Measurements from ENCODE around the gene CDH4. TPM values are rescaled to one million over a fixed set of nuclear protein-coding genes. Genes with fewer than 3 reads are reported as not detected.

Gene CDH4
- total RNA-seq, 1 experiment from 2014 or later = 3.8 TPM

- no peak for DNase-seq (ENCODE audit: low read depth)
These were observed 165.3 kb downstream of the CDH4 start for GRCh38 chr20:61417221-61417941.

- no peak for DNase-seq (ENCODE audit: low read depth)
These were observed 166.9 kb downstream of the CDH4 start for GRCh38 chr20:61419010-61419409.

GRCh38 chr20:61419501-61419900 lies 167.4 kb downstream of the CDH4 start:
- DNase-seq (ENCODE audit: low read depth) = no peak

GRCh38 chr20:61420056-61420455 lies 168.0 kb downstream of the CDH4 start:
- no peak for DNase-seq (ENCODE audit: low read depth)

- no peak for DNase-seq (ENCODE audit: low read depth)
These were observed 168.7 kb downstream of the CDH4 start for GRCh38 chr20:61420781-61421180.

GRCh38 chr20:61422636-61423425 lies 170.8 kb downstream of the CDH4 start:
- no peak for DNase-seq (ENCODE audit: low read depth)

- no peak for DNase-seq (ENCODE audit: low read depth)
These were observed 172.1 kb downstream of the CDH4 start for GRCh38 chr20:61424011-61424627.

- peak; percentile 76 for DNase-seq (ENCODE audit: low read depth)
These were observed 172.8 kb downstream of the CDH4 start for GRCh38 chr20:61424628-61425420.

GRCh38 chr20:61425541-61425991 lies 173.5 kb downstream of the CDH4 start:
- DNase-seq (ENCODE audit: low read depth) = peak; percentile 49

GRCh38 chr20:61426352-61426751 lies 174.3 kb downstream of the CDH4 start:
- peak; percentile 72 for DNase-seq (ENCODE audit: low read depth)

- DNase-seq (ENCODE audit: low read depth) = no peak
These were observed 177.6 kb downstream of the CDH4 start for GRCh38 chr20:61429458-61430227.

GRCh38 chr20:61430228-61430624 lies 178.2 kb downstream of the CDH4 start:
- DNase-seq (ENCODE audit: low read depth) = peak; percentile 40

GRCh38 chr20:61433176-61433575 lies 181.1 kb downstream of the CDH4 start:
- no peak for DNase-seq (ENCODE audit: low read depth)

GRCh38 chr20:61433816-61434215 lies 181.8 kb downstream of the CDH4 start:
- DNase-seq (ENCODE audit: low read depth) = no peak

- DNase-seq (ENCODE audit: low read depth) = peak; percentile 35
These were observed 182.3 kb downstream of the CDH4 start for GRCh38 chr20:61434341-61434781.

- DNase-seq (ENCODE audit: low read depth) = no peak
These were observed 183.2 kb downstream of the CDH4 start for GRCh38 chr20:61435184-61435822.

- no peak for DNase-seq (ENCODE audit: low read depth)
These were observed 183.8 kb downstream of the CDH4 start for GRCh38 chr20:61435823-61436220.

GRCh38 chr20:61436283-61436666 lies 184.2 kb downstream of the CDH4 start:
- peak; percentile 90 for DNase-seq (ENCODE audit: low read depth)

- DNase-seq (ENCODE audit: low read depth) = peak; percentile 95
These were observed 184.7 kb downstream of the CDH4 start for GRCh38 chr20:61436667-61437279.

All from Daoy (cell line).